WERI-Rb-1 (cell line): ENCODE data around the gene PIGM.

Experiments
- DNase-seq: peaks from one replicate; pipeline ENCODE4 v3.0.0-alpha.2; 2020
- H3K27ac ChIP-seq: fragments of 250-450 bp; sonication (Bioruptor Pico); 2 replicates; pipeline ENCODE4 v1.5.1; 2020; ENCODE audit warnings: mild to moderate bottlenecking, moderate library complexity
- H3K27me3 ChIP-seq: fragments of 250-450 bp; sonication (Bioruptor Pico); 2 replicates; pipeline ENCODE4 v1.5.1; 2021; ENCODE audit warnings: mild to moderate bottlenecking, low read depth, moderate library complexity; ENCODE audit not compliant: insufficient read depth, severe bottlenecking
- H3K36me3 ChIP-seq: fragments of 250-450 bp; sonication (Bioruptor Pico); 2 replicates; pipeline ENCODE4 v1.5.1; 2020; ENCODE audit warnings: mild to moderate bottlenecking, moderate library complexity
- H3K4me3 ChIP-seq: 2 replicates; pipeline ENCODE4 v1.5.1; 2011; ENCODE audit warnings: low read depth, mild to moderate bottlenecking, control low read depth, low read length
- H3K9me3 ChIP-seq: fragments of 250-450 bp; sonication (Bioruptor Pico); 2 replicates; pipeline ENCODE4 v1.5.1; 2021; ENCODE audit warnings: mild to moderate bottlenecking, moderate library complexity; ENCODE audit not compliant: severe bottlenecking
- TF ChIP-seq, protein P1 (sequence below): IDR thresholded peaks from 2 replicates; pipeline ENCODE4 v1.5.1; 2011; ENCODE audit warnings: low read depth, mild to moderate bottlenecking, control low read depth, inconsistent platforms, low read length

Gene PIGM

DNA sequence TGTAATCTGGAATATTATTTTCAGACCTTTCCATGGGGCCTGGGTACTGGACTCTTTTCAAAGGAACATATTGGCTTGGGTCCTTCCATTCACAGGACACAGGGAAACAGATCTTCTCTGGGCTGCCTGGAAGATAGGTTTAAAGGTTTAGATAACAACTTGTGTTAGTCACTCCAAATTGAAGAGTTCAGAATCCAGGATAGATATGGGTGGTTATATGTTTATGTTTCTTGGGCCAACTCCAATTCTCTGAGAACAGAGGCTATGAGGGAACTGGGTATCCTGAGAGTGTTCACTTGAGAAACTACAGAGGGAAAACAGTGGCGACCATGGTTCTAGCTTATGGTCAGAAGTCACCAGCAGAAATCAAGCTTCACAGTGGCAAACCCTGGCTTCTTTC, 8.7 kb upstream of the PIGM start:
- H3K9me3 ChIP-seq, result no peaks in the 10 kb centered on the region
- no peak overlapping the region for H3K4me3 ChIP-seq
- no peaks in the 10 kb centered on the region for H3K36me3 ChIP-seq
- H3K27ac ChIP-seq, result no peak overlapping the region
- TF ChIP-seq, protein P1, sequence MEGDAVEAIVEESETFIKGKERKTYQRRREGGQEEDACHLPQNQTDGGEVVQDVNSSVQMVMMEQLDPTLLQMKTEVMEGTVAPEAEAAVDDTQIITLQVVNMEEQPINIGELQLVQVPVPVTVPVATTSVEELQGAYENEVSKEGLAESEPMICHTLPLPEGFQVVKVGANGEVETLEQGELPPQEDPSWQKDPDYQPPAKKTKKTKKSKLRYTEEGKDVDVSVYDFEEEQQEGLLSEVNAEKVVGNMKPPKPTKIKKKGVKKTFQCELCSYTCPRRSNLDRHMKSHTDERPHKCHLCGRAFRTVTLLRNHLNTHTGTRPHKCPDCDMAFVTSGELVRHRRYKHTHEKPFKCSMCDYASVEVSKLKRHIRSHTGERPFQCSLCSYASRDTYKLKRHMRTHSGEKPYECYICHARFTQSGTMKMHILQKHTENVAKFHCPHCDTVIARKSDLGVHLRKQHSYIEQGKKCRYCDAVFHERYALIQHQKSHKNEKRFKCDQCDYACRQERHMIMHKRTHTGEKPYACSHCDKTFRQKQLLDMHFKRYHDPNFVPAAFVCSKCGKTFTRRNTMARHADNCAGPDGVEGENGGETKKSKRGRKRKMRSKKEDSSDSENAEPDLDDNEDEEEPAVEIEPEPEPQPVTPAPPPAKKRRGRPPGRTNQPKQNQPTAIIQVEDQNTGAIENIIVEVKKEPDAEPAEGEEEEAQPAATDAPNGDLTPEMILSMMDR, result no peak
- H3K27me3 ChIP-seq, result peaks cover 45% of the 10 kb centered on the region
- no peak for DNase-seq

DNA sequence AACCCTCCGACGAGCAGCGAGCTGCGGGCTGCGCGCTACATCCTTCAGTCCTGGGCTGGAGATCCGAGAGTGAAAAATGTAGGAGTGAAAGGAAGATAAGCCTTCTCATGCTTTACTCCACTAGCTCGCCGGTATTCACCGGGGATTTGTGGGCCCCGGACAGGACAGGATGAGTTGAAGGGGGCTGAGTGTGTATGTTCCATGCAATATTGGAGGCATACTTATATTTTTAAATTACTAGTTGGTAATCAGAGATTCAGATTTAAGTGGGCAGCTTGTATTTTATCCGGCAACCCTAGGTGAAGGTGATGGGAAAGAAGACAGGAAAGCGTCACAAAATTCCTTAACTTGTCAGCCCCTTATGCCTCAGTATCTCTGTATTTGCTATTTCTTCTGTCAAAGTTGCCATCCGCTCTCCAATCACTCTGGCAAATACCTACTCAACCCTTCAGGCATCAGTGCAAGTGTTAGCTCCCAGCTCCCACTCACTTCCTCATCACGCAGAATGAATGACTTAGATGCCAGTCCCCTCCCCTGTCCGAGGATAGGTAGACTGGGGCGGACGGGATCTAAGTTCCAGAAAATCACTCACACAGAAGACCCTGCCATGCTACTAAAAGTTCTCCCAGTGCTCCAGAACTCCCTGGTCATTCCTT, 503 bp upstream of the PIGM start:
- Histone ChIP-seq H3K9me3 (no peaks in the 10 kb centered on the region), H3K36me3 (no peaks in the 10 kb centered on the region), H3K27me3 (peaks cover 1% of the 10 kb centered on the region), H3K27ac (peak overlapping the region; percentile 43), H3K4me3 (peak overlapping the region; percentile 84)
- no peak for DNase-seq
- TF ChIP-seq, protein P1, result no peak

DNA sequence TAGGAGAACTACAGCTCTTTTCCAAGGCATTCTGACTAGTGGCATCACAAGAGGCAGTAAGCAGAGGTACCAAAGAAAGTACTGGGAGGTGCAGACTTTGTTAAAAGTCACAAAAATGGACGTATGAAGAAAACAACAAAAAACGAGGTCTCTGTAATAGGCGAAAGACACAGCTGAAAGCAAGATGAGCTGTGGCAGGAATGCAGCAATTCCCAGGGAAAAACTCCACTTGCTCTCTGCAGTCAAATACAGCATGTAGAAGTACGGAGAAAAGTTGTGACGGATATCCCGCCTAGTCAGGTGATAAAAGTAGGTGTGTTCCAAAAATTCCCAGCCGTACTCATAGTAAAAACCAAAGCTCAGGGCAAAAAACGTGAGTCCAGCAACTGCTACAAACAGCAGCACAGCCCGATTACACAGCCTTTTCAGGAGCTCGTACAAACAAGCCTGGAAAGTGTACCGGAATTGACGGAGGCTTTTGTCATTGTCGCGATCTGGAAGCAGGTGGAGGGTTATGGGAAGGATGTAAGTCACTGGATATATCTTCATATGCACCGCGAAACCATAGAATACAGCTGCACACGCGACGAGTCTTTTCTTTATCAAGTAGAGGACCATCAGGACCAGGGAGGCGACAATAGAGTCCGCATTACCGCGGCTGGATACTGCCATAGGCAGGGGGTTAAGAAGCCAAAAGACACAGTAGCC, 979 bp downstream of the PIGM start:
- Histone ChIP-seq H3K36me3 (no peaks in the 10 kb centered on the region), H3K9me3 (no peaks in the 10 kb centered on the region), H3K27me3 (no peaks in the 10 kb centered on the region), H3K4me3 (peak overlapping the region; percentile 84), H3K27ac (peak overlapping the region; percentile 53)
- no peak for DNase-seq
- TF ChIP-seq, protein P1, result no peak

DNA sequence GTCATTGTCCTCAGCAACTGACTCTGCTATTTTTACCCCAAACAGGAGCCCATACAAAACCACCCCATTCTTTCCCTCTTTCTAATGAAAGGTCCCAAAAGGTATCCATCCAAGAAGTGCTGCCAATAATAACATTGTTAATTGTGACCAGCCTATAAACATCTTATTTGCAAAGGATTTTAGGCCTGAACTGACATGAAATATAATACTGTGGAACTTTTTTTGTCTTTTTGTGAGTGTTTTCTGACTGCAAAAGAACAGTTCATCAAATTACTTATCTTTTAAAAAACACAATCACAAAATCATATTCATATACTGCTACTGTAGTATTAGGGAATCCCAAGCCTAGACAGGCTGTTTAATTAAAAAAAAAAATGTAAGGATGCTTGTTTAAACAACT, 3.4 kb downstream of the PIGM start:
- Histone ChIP-seq H3K27me3 (no peaks in the 10 kb centered on the region), H3K9me3 (no peaks in the 10 kb centered on the region), H3K4me3 (no peak overlapping the region), H3K36me3 (no peaks in the 10 kb centered on the region), H3K27ac (no peak overlapping the region)
- TF ChIP-seq, protein P1, result no peak
- DNase-seq, result no peak

DNA sequence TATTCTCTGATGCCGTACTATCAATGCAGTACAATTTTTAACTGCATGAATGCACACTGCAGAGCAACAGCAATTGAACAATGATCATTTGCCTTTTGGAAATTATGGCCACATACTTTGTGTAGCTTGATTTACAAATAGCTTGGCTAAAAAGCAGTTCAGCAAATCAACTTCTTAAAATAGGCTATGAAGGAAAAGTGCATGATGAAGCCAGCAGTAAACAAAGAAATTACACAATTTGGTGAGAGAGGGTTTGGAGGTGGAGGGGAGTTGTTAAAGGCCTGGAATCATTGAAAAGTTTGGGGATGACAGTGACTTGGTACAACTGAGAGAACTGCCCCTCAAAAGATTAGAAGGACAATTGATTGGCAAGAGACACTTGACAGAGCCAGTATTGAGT, 6.5 kb downstream of the PIGM start:
- Histone ChIP-seq H3K4me3 (no peak overlapping the region), H3K36me3 (no peaks in the 10 kb centered on the region), H3K27me3 (peaks cover 19% of the 10 kb centered on the region), H3K27ac (no peak overlapping the region), H3K9me3 (no peaks in the 10 kb centered on the region)
- TF ChIP-seq, protein P1, result no peak
- DNase-seq, result no peak
